Tibial nerve (tissue), 4 donors: ENCODE measurements around the gene FBXO47. TPM values are rescaled to one million over a fixed set of nuclear protein-coding genes. Genes with fewer than 3 reads are reported as not detected.

Experiments
- DNase-seq, 2 donors: peaks; one replicate each; pipeline ENCODE4 v3.0.0-alpha.2; 2019; ENCODE audit warnings: low spot score in 2 of 2
- H3K27ac ChIP-seq, 4 donors: fragments of 200-600 bp; sonication (generic) in 3 of 4; one replicate each; pipeline ENCODE4 v1.5.1; 2017 to 2019; ENCODE audit warnings: mild to moderate bottlenecking in 1 of 4
- H3K27me3 ChIP-seq, 2 donors: fragments of 200-600 bp; sonication (generic) in 1 of 2; one replicate each; pipeline versions ENCODE4 v1.5.1 to v1.6.0; 2017 to 2019
- H3K36me3 ChIP-seq, 3 donors: fragments of 200-600 bp; sonication (generic); one replicate each; pipeline ENCODE4 v1.5.1; 2018 to 2019
- H3K4me1 ChIP-seq, 4 donors: fragments of 200-600 bp; sonication (generic) in 3 of 4; one replicate each; pipeline ENCODE4 v1.5.1; 2017 to 2019
- H3K4me3 ChIP-seq, 4 donors: fragments of 200-600 bp; sonication (generic) in 3 of 4; one replicate each; pipeline ENCODE4 v1.5.1; 2017 to 2019; ENCODE audit warnings: mild to moderate bottlenecking in 1 of 4, moderate library complexity in 1 of 4
- H3K9me3 ChIP-seq, 4 donors: fragments of 200-600 bp; sonication (generic) in 3 of 4; one replicate each; pipeline ENCODE4 v1.5.1; 2017 to 2019
- EP300 ChIP-seq, 2 donors: sonication (generic); formaldehyde crosslinking; IDR thresholded peaks; one replicate each; pipeline ENCODE4 v1.6.1; 2017; ENCODE audit warnings: antibody characterized with exemption in 2 of 2, mild to moderate bottlenecking in 1 of 2
- POLR2A ChIP-seq, 2 donors: fragments of 450-650 bp; IDR thresholded peaks; one replicate each; pipeline ENCODE4 v1.6.1; 2017; ENCODE audit warnings: antibody characterized with exemption in 2 of 2, mild to moderate bottlenecking in 2 of 2, moderate library complexity in 2 of 2
- WGBS, 2 donors: methylation state at CpG; one replicate each; pipeline ENCODE4 v1.1.5; 2018; 5-methylcytosine and 5-hydroxymethylcytosine counted together
- total RNA-seq, 4 donors: library from RNA; depleted of rRNA; stranded (reverse); fragments of >200 nt; gene quantifications; one replicate each; pipeline ENCODE4 v1.1.0, GENCODE V29; 2016
- TF ChIP-seq, protein P1 (sequence below), 5 experiments: fragments of 200-600 bp in 3 of 5; fragments of 450-650 bp in 2 of 5; sonication (generic) in 3 of 5; IDR thresholded peaks; one replicate each; pipeline ENCODE4 v1.5.1; 2016 to 2019; ENCODE audit warnings: antibody characterized with exemption in 5 of 5, mild to moderate bottlenecking in 3 of 5, moderate library complexity in 2 of 5

The FBXO47 gene
- total RNA-seq, 4 donors from 2014 or later: not detected

DNA sequence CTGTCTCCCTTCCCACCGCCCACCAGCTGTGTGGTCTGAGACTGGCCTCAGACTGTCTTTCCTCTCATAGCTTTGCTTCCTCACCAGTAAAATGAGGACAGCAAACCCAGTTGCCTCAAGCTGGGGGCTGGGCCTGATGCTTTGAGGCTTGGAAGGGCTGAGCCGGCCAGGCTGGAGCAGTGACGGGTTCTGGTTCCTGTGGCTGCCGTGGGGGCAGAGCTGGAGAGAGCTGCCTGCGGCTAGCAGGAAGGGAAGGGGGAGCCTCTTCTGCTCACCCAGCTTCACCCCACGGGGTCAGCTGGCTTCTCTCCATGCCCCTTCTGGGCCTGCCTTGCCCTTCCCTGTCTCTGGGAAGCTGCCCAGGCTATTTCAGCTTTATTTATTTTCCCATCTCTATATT is 73.6 kb downstream of the FBXO47 start:
- H3K4me1 ChIP-seq: peaks cover 0 to 90% (median 55%) of the 10 kb centered on the region in 4 donors

DNA sequence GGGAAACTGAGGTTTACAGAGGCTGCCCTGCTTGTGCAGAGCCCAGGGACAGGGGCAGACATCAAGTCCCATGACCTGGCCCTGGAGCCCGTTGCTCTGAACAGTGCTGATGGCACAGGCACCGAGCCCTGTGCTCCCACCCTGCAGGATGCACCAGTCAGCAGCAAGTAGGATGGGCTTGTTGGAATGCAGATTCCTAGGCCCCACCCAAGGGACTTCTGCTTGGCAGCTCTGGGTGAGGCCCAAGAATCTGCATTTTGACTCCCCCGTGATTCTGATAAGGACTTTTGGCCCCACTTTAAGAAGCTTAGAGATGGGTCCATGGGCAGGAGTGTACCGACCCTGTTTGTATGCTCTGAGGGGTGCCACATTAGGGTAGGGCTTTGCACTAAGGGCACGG is 74.1 kb downstream of the FBXO47 start:
- DNase-seq: no peak
- 29 to 45% methylated on average over 5 of the region's 5 CpGs for WGBS, 2 donors
- no peak for TF ChIP-seq EP300 (IDR thresholded peaks at IDR 0.05)
- TF ChIP-seq, protein P1, sequence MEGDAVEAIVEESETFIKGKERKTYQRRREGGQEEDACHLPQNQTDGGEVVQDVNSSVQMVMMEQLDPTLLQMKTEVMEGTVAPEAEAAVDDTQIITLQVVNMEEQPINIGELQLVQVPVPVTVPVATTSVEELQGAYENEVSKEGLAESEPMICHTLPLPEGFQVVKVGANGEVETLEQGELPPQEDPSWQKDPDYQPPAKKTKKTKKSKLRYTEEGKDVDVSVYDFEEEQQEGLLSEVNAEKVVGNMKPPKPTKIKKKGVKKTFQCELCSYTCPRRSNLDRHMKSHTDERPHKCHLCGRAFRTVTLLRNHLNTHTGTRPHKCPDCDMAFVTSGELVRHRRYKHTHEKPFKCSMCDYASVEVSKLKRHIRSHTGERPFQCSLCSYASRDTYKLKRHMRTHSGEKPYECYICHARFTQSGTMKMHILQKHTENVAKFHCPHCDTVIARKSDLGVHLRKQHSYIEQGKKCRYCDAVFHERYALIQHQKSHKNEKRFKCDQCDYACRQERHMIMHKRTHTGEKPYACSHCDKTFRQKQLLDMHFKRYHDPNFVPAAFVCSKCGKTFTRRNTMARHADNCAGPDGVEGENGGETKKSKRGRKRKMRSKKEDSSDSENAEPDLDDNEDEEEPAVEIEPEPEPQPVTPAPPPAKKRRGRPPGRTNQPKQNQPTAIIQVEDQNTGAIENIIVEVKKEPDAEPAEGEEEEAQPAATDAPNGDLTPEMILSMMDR (IDR thresholded peaks at IDR 0.05): no peak
- Histone ChIP-seq H3K36me3 (peaks cover 4 to 67% (median 4%) of the 10 kb centered on the region in 3 donors), H3K4me3 (no peak overlapping the region), H3K9me3 (no peaks in the 10 kb centered on the region), H3K27me3 (no peaks in the 10 kb centered on the region), H3K27ac (peak overlapping the region in 3 of 4 donors; percentile 37 to 77 (median 66)), H3K4me1 (peaks cover 0 to 90% (median 53%) of the 10 kb centered on the region in 4 donors)

More for the DNA sequence above, 73.6 kb downstream of the FBXO47 start:
- no peak for DNase-seq
- no peaks in the 10 kb centered on the region for H3K9me3 ChIP-seq
- TF ChIP-seq POLR2A (IDR thresholded peaks at IDR 0.05): no peak
- TF ChIP-seq EP300 (IDR thresholded peaks at IDR 0.05): no peak
- TF ChIP-seq, protein P1 (IDR thresholded peaks at IDR 0.05): no peak
- no peak overlapping the region for H3K4me3 ChIP-seq
- 10 to 17% methylated on average over 3 to 6 of the region's 6 CpGs for WGBS, 2 donors
- no peaks in the 10 kb centered on the region for H3K27me3 ChIP-seq
- H3K27ac ChIP-seq: peak overlapping the region; percentile 6 to 77 (median 52)
- peaks cover 4 to 71% (median 4%) of the 10 kb centered on the region in 3 donors for H3K36me3 ChIP-seq

DNA sequence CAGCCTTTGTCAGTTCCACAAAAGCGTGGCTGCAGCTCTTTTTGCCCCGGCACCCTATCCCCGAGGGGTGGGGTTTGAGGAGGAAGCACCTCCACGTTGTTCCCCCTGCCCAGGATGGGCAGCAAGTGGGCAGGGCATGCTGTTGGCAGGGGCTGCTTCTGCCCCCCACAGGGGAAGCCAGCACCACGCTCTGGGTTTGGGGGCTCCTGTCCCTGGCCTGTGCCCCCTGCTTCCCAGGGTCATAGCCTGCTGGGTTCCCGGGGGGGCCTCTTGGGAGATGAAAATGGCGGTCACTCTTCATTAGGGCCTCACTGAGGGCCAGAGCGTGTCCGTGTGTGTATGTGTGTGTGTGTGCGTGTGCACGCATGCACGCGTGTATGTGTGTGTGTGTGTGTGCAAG is 74.6 kb downstream of the FBXO47 start:
- TF ChIP-seq POLR2A (IDR thresholded peaks at IDR 0.05) (no peak), EP300 (IDR thresholded peaks at IDR 0.05) (no peak)
- TF ChIP-seq, protein P1 (IDR thresholded peaks at IDR 0.05): no peak
- Histone ChIP-seq H3K4me3 (no peak overlapping the region), H3K27ac (no peak overlapping the region), H3K9me3 (no peaks in the 10 kb centered on the region), H3K36me3 (peaks cover 4 to 65% (median 4%) of the 10 kb centered on the region in 3 donors), H3K27me3 (no peaks in the 10 kb centered on the region), H3K4me1 (peaks cover 0 to 90% (median 50%) of the 10 kb centered on the region in 4 donors)
- WGBS, 2 donors: 66 to 78% methylated on average over 13 of the region's 13 CpGs
- DNase-seq: no peak

- no peak overlapping the region for H3K4me3 ChIP-seq
- WGBS, 2 donors: 80 to 84% methylated on average over 3 to 4 of the region's 4 CpGs
- TF ChIP-seq POLR2A (IDR thresholded peaks at IDR 0.05) (no peak), EP300 (IDR thresholded peaks at IDR 0.05) (no peak)
- TF ChIP-seq, protein P1 (IDR thresholded peaks at IDR 0.05): no peak
- peak overlapping the region in 1 of 4 donors; percentile 22 for H3K27ac ChIP-seq
- peaks cover 4 to 70% (median 4%) of the 10 kb centered on the region in 3 donors for H3K36me3 ChIP-seq
- no peaks in the 10 kb centered on the region for H3K9me3 ChIP-seq
- H3K27me3 ChIP-seq: no peaks in the 10 kb centered on the region
- no peak for DNase-seq
- peaks cover 0 to 90% (median 48%) of the 10 kb centered on the region in 4 donors for H3K4me1 ChIP-seq
These were observed 75.1 kb downstream of the FBXO47 start for GRCh38 chr17:38892083-38892482.

DNA sequence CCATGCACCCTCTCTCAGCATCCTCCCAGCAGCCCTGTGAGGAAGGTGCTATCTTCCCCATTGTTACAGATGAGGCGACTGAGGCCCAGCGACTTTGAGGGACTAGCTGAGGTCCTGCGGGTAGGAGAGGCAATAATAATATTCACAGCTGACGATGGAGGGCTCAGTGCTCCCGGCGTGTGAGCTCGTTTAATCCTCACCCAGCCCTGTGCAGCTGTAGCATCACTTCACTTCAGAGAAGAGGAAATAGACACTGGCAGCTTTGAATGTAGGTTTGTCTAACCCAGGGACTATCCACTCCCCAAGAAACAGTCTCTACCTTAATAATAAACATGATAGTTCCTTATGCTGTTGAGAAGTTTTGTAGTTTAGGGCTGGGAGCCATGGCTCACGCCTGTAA is 75.8 kb downstream of the FBXO47 start:
- H3K4me1 ChIP-seq: peaks cover 0 to 90% (median 48%) of the 10 kb centered on the region in 4 donors
- 72 to 78% methylated on average over 8 of the region's 8 CpGs for WGBS, 2 donors
- no peaks in the 10 kb centered on the region for H3K9me3 ChIP-seq
- no peak for DNase-seq
- H3K36me3 ChIP-seq: peaks cover 4 to 71% (median 4%) of the 10 kb centered on the region in 3 donors
- H3K27ac ChIP-seq: peak overlapping the region in 1 of 4 donors; percentile 46
- H3K4me3 ChIP-seq: no peak overlapping the region
- no peaks in the 10 kb centered on the region for H3K27me3 ChIP-seq
- no peak for TF ChIP-seq EP300 (IDR thresholded peaks at IDR 0.05)
- TF ChIP-seq, protein P1 (IDR thresholded peaks at IDR 0.05): no peak
- no peak for TF ChIP-seq POLR2A (IDR thresholded peaks at IDR 0.05)
